Measurements from ENCODE around the gene UGT2B10.

The UGT2B10 gene

GRCh38 chr4:68871809-68872642 lies 56.2 kb downstream of the UGT2B10 start:
- no peak for DNase-seq

- DNase-seq: no peak
Measured at GRCh38 chr4:68872643-68873502, 57.1 kb downstream of the UGT2B10 start.

GRCh38 chr4:68874507-68874906 lies 58.7 kb downstream of the UGT2B10 start:
- no peak for DNase-seq

- DNase-seq: no peak
Measured at GRCh38 chr4:68877555-68877954, 61.8 kb downstream of the UGT2B10 start.

GRCh38 chr4:68878048-68878447 lies 62.3 kb downstream of the UGT2B10 start:
- no peak for DNase-seq

Data from activated T-cell treated with anti-CD3 and anti-CD28 coated beads, Interleukin-2, amount 50 U/mL, for 48 hours (primary cell).